NCI-H82 (cell line): ENCODE results near the gene TCP11X1.
"Not testable (repeated sequence)": the region's sequence is repeated elsewhere in the genome, so short reads cannot be mapped to it uniquely, and the experiment has no call there.

Experiments used
- DNase-seq: peaks from one replicate; lab custom pipeline; 2025; lab: John Stamatoyannopoulos, UW

The TCP11X1 gene

GRCh38 chrX:102214986-102215385 is at the start of gene TCP11X1:
Gene TCP11X1 (plus strand): TSS chrX:102215301.
- not testable (repeated sequence) for DNase-seq

DNA sequence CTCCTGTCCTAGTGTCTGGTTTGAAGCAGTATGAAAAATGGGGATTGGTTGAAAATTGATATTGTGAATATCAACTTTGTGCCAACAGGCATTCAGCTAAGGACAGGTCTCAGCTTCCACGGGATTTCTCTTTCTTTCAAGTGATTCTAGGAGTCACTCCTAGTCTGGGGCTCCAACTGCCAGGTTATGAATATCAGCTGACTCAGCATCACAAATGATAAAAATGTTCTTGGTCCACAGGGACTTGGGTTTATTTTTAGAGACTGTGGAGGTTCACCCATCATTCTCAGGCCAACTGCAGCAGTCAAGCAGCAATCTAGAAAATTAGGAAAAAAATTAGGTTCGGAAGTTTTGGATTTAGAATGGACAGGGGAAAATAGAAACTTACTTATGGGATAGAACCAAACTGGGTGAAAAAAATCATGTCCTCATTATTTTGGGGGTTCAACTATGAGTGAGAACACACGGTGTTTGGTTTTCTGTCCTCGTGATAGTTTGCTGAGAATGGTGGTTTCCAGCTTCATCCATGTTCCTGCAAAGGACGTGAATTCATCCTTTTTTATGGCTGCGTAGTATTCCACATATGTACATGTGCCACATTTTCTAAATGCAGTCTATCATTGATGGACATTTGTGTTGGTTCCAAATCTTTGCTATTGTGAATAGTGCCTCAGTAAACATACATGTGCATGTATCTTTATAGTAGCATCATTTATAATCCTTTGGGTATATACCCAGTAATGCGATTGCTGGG is 29.0 kb upstream of the TCP11X1 start:
- DNase-seq, result no peak

- not testable (repeated sequence) for DNase-seq
Measured at GRCh38 chrX:102207940-102208339, 7.2 kb upstream of the TCP11X1 start.

DNA sequence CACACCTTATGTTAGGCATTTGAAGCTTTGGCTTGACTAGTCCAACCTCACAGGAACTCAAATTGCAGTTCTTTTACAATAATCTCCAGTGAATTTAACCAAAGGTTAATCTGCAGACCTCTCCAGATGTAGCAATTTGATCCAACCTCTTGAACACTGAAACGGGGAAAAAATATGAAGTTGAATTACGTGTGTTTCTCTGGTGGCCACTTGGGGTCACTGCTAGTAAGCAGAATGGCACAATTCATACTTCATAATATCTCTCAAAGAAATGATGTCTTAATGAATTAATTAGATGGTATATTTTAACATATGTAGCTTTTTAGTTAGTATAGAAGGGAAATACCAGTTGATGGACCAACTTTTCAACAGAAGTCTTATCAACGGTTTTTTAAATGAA is 1.4 kb downstream of the TCP11X1 start:
- DNase-seq, result not testable (repeated sequence)

GRCh38 chrX:102235678-102236077 is 20.6 kb downstream of the TCP11X1 start:
- DNase-seq, result not testable (repeated sequence)

DNA sequence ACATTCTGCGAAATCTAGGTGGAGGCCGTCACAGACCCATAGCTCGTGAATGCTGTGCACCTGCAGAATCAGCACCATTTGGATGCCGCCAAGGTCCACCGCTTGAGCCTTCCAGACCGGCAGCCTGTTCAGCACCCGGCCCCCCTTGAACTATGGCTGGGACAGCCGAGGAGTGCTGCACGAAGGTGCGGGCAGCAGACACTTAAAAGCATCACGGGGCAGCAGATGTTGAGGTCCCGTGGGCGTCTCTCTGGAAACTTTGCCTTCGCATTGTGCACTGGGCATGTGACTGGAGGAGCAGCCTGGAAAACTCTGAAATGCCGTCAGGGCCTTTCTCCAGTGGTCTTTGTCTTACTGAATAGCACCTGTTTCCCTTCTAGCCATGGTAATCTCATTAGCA is 25.2 kb downstream of the TCP11X1 start:
- not testable (repeated sequence) for DNase-seq

DNA sequence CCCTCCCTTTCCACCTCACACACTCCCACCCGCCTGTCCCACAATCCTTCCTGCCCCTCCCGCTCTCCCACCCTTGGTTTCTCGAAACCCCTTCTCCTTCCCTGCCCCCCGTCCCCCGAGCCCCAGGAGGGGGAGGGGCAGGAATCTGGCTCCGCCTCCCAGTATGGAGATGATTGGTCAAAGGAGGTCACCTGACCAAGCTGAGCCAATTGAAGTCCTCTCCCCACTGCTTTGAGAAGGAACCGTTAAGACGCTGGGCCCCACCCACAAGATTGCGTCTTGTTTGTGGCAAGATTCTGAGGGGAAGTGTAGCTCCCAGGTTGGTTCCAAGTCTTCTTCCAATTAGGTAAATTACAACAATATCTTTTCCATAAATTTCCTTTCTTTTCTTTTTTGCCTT is 31.8 kb downstream of the TCP11X1 start, which contains the start of gene NXF2:
Gene NXF2 (plus strand): TSS at position 275 of the 400 bp plus-strand sequence. CDS start 59,912 bp downstream, outside the sequence.
- DNase-seq, result not testable (repeated sequence)

DNA sequence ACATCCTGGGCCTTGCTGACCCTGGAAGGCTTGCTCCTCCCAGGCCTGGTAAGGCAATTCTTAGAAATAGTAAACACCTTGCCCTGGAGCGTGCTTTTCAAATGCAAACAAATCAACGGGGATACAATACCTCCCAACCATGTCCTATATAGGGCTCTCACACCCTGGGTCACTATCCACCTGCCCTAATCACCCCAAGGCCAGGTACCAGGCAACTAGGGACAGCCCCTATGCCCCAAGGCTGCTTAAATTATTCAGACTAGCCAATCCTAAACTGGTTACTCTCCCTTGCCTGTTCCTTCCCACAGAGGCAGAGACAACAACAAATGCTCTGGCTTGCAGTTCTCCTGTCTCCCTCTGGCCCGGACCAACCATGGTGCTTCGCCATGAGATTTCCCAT is 57.1 kb downstream of the TCP11X1 start:
- not testable (repeated sequence) for DNase-seq
